Activated naive CD4-positive, alpha-beta T cell treated with anti-CD3 and anti-CD28 coated beads, Interleukin-2, amount 50 U/mL, for 72 hours (primary cell): ENCODE results near the gene TK1. TPM values are rescaled to one million over a fixed set of nuclear protein-coding genes. Genes with fewer than 3 reads are reported as not detected.
"Not testable (repeated sequence)": the region's sequence is repeated elsewhere in the genome, so short reads cannot be mapped to it uniquely, and the experiment has no call there.

Source experiments
- ATAC-seq, 2 donors: fragments of 150-1000 bp; cut with Tn5 transposase; 2 replicates each; pipeline ENCODE4 v1.10.0; 2021; ENCODE audit warnings: mild to moderate bottlenecking in 2 of 2, moderate library complexity in 2 of 2
- DNase-seq, 2 donors: peaks; one replicate each; pipeline ENCODE4 v3.0.0; 2021 to 2022; ENCODE audit warnings: low spot score in 2 of 2
- H3K27ac Mint-ChIP-seq, 2 donors: one replicate each; pipeline ENCODE4 v1.8.0; 2022; ENCODE audit warnings: mild to moderate bottlenecking in 2 of 2, mixed read lengths in 2 of 2
- H3K36me3 Mint-ChIP-seq, 2 donors: one replicate each; pipeline ENCODE4 v1.8.0; 2022; ENCODE audit warnings: mixed read lengths in 2 of 2
- H3K9me3 Mint-ChIP-seq, 2 donors: one replicate each; pipeline ENCODE4 v1.8.0; 2022; ENCODE audit warnings: mixed read lengths in 2 of 2
- total RNA-seq, 2 donors: library from RNA; stranded (reverse); gene quantifications; one replicate each; pipeline ENCODE4 v1.2.3, GENCODE V29; 2022

The TK1 gene
- total RNA-seq, 2 donors from 2014 or later: 129 to 234 TPM

- DNase-seq (no peak), ATAC-seq (peak; percentile 34 to 63)
- no peaks in the 10 kb centered on the region for H3K36me3 Mint-ChIP-seq
- no peaks in the 10 kb centered on the region for H3K9me3 Mint-ChIP-seq
- H3K27ac Mint-ChIP-seq: peak overlapping the region; percentile 60 to 65
Observed at GRCh38 chr17:78147315-78147998, 39.4 kb downstream of the TK1 start.

GRCh38 chr17:78146881-78147280, 40.0 kb downstream of the TK1 start:
- no peak for ATAC-seq
- H3K9me3 Mint-ChIP-seq: no peaks in the 10 kb centered on the region
- H3K27ac Mint-ChIP-seq: peak overlapping the region; percentile 60 to 65
- no peaks in the 10 kb centered on the region for H3K36me3 Mint-ChIP-seq
- DNase-seq: no peak

GRCh38 chr17:78146471-78146869, 40.4 kb downstream of the TK1 start:
- Mint-ChIP-seq H3K9me3 (no peaks in the 10 kb centered on the region), H3K36me3 (no peaks in the 10 kb centered on the region), H3K27ac (peak overlapping the region in 1 of 2 donors; percentile 60)
- DNase-seq (no peak), ATAC-seq (no peak)

- peak overlapping the region in 1 of 2 donors; percentile 76 for H3K27ac Mint-ChIP-seq
- peaks cover 0 to 4% of the 10 kb centered on the region in 2 donors for H3K36me3 Mint-ChIP-seq
- DNase-seq: no peak
- H3K9me3 Mint-ChIP-seq: no peaks in the 10 kb centered on the region
- no peak for ATAC-seq
Observed at GRCh38 chr17:78144736-78145641, 41.9 kb downstream of the TK1 start.

- peaks cover 0 to 6% of the 10 kb centered on the region in 2 donors for H3K36me3 Mint-ChIP-seq
- peak overlapping the region; percentile 76 to 77 for H3K27ac Mint-ChIP-seq
- no peaks in the 10 kb centered on the region for H3K9me3 Mint-ChIP-seq
- DNase-seq (no peak), ATAC-seq (no peak)
Observed at GRCh38 chr17:78144147-78144719, 42.6 kb downstream of the TK1 start.

- peak overlapping the region; percentile 76 to 77 for H3K27ac Mint-ChIP-seq
- DNase-seq: no peak
- ATAC-seq: no peak
- H3K36me3 Mint-ChIP-seq: peaks cover 0 to 6% of the 10 kb centered on the region in 2 donors
- no peaks in the 10 kb centered on the region for H3K9me3 Mint-ChIP-seq
Observed at GRCh38 chr17:78143214-78144146, 43.4 kb downstream of the TK1 start.

GRCh38 chr17:78142119-78142861, 44.6 kb downstream of the TK1 start:
- ATAC-seq: peak in 1 of 2 donors; percentile 67
- peak overlapping the region in 1 of 2 donors; percentile 66 for H3K27ac Mint-ChIP-seq

GRCh38 chr17:78141437-78142118, 45.3 kb downstream of the TK1 start:
- DNase-seq (no peak), ATAC-seq (no peak)
- peaks cover 10 to 11% of the 10 kb centered on the region in 2 donors for H3K36me3 Mint-ChIP-seq
- H3K9me3 Mint-ChIP-seq: no peaks in the 10 kb centered on the region
- peak overlapping the region in 1 of 2 donors; percentile 66 for H3K27ac Mint-ChIP-seq

More at GRCh38 chr17:78142119-78142861, 44.6 kb downstream of the TK1 start:
- Mint-ChIP-seq H3K36me3 (peaks cover 3 to 10% of the 10 kb centered on the region in 2 donors), H3K9me3 (no peaks in the 10 kb centered on the region)
- peak in 1 of 2 donors; percentile 75 for DNase-seq

- DNase-seq (peak; percentile 85 to 99), ATAC-seq (peak; percentile 74 to 92)
- H3K36me3 Mint-ChIP-seq: peaks cover 20 to 22% of the 10 kb centered on the region in 2 donors
- peak overlapping the region; percentile 39 to 66 for H3K27ac Mint-ChIP-seq
- no peaks in the 10 kb centered on the region for H3K9me3 Mint-ChIP-seq
Observed at GRCh38 chr17:78140169-78141051, 46.4 kb downstream of the TK1 start.

- ATAC-seq, H3K9me3 Mint-ChIP-seq, DNase-seq: not testable (repeated sequence)
- H3K27ac Mint-ChIP-seq: peak overlapping the region; percentile 39 to 66
- H3K36me3 Mint-ChIP-seq: peaks cover 21 to 25% of the 10 kb centered on the region in 2 donors
Observed at GRCh38 chr17:78139861-78140168, 47.0 kb downstream of the TK1 start.

GRCh38 chr17:78138204-78139060, 48.4 kb downstream of the TK1 start:
- peaks cover 34 to 35% of the 10 kb centered on the region in 2 donors for H3K36me3 Mint-ChIP-seq
- no peak for DNase-seq
- peak overlapping the region in 1 of 2 donors; percentile 50 for H3K27ac Mint-ChIP-seq
- no peaks in the 10 kb centered on the region for H3K9me3 Mint-ChIP-seq
- no peak for ATAC-seq

- DNase-seq (peak in 1 of 2 donors; percentile 60), ATAC-seq (no peak)
- H3K9me3 Mint-ChIP-seq: no peaks in the 10 kb centered on the region
- peaks cover 35 to 36% of the 10 kb centered on the region in 2 donors for H3K36me3 Mint-ChIP-seq
- H3K27ac Mint-ChIP-seq: peak overlapping the region; percentile 29 to 76
Observed at GRCh38 chr17:78137392-78138203, 49.3 kb downstream of the TK1 start.
